GM18861 (cell line): ENCODE results near the gene LRRC8E.
"Not testable (repeated sequence)": the region's sequence is repeated elsewhere in the genome, so short reads cannot be mapped to it uniquely, and the experiment has no call there.

Experiments used
- ATAC-seq: cut with Tn5 transposase; IDR thresholded peaks from one replicate; pipeline ENCODE4 v1.9.1; 2021; ENCODE audit not compliant: unreplicated experiment

The LRRC8E gene

GRCh38 chr19:7928741-7929701 is 40.7 kb downstream of the LRRC8E start:
- ATAC-seq, result no peak

GRCh38 chr19:7930030-7930429 is 41.7 kb downstream of the LRRC8E start:
- ATAC-seq, result not testable (repeated sequence)

GRCh38 chr19:7930765-7931164 is 42.5 kb downstream of the LRRC8E start:
- no peak for ATAC-seq

- no peak for ATAC-seq
These were observed 43.1 kb downstream of the LRRC8E start for GRCh38 chr19:7931221-7932061.

- ATAC-seq, result no peak
These were observed 44.1 kb downstream of the LRRC8E start for GRCh38 chr19:7932276-7932929.

- ATAC-seq, result no peak
These were observed 44.6 kb downstream of the LRRC8E start for GRCh38 chr19:7932930-7933300.

- ATAC-seq, result no peak
These were observed 45.1 kb downstream of the LRRC8E start for GRCh38 chr19:7933411-7933810.

- no peak for ATAC-seq
These were observed 45.8 kb downstream of the LRRC8E start for GRCh38 chr19:7933828-7934725.

GRCh38 chr19:7934766-7935165 is 46.5 kb downstream of the LRRC8E start:
- ATAC-seq, result no peak

GRCh38 chr19:7940841-7941240 is 52.5 kb downstream of the LRRC8E start:
- ATAC-seq, result no peak

GRCh38 chr19:7941895-7942596 is 53.7 kb downstream of the LRRC8E start:
- no peak for ATAC-seq

GRCh38 chr19:7942981-7943443 is 54.7 kb downstream of the LRRC8E start:
- no peak for ATAC-seq

GRCh38 chr19:7943444-7944176 is 55.3 kb downstream of the LRRC8E start, which contains the start of gene TIMM44:
Gene TIMM44 (minus strand): TSS chr19:7943666. CDS start chr19:7943651, 15 bp downstream.
- ATAC-seq, result peak; percentile 88

GRCh38 chr19:7944177-7944761 is 56.0 kb downstream of the LRRC8E start:
- ATAC-seq, result peak; percentile 27

- no peak for ATAC-seq
These were observed 59.6 kb downstream of the LRRC8E start for GRCh38 chr19:7947939-7948338.
